OCI-LY7 (cell line): ENCODE data around the gene AXIN2. TPM values are rescaled to one million over a fixed set of nuclear protein-coding genes. Genes with fewer than 3 reads are reported as not detected.

ENCODE experiments used
- BruUV-seq: library from RNA; stranded (reverse); fragments of 400-500 nt; replicated peaks from 2 replicates; lab custom pipeline; 2021; lab: Mats Ljungman, UMichigan
- CTCF ChIA-PET: fragments of 300-600 bp; sonication (Branson Sonifier 250); formaldehyde crosslinking; loops from one replicate; lab custom pipeline; 2022; ENCODE audit warnings: antibody characterized with exemption; ENCODE audit not compliant: unreplicated experiment; lab: Charles Lee
- POLR2A ChIA-PET: fragments of 300-600 bp; sonication (Branson Sonifier 250); formaldehyde crosslinking; loops from one replicate; lab custom pipeline; 2022; ENCODE audit warnings: antibody characterized with exemption; lab: Charles Lee
- DNase-seq: peaks from one replicate; pipeline ENCODE4 v3.0.0-alpha.2; 2015; ENCODE audit warnings: low spot score
- H2AFZ ChIP-seq: fragments of 200-600 bp; sonication (generic), shearing (Covaris generic); 2 replicates; pipeline ENCODE4 v1.6.1; 2014; ENCODE audit warnings: mild to moderate bottlenecking, antibody characterized with exemption, low read length, moderate library complexity
- H3K27ac ChIP-seq: fragments of 200-600 bp; sonication (generic); 2 replicates; pipeline ENCODE4 v1.5.1; 2014; ENCODE audit warnings: mixed run types, low read depth, mild to moderate bottlenecking, moderate library complexity, low read length, inconsistent platforms; ENCODE audit not compliant: poor library complexity, severe bottlenecking
- H3K36me3 ChIP-seq: fragments of 200-600 bp; sonication (generic); 2 replicates; pipeline ENCODE4 v1.6.1; 2014; ENCODE audit warnings: mild to moderate bottlenecking, antibody characterized with exemption, low read length, moderate library complexity, mixed read lengths; ENCODE audit not compliant: insufficient read depth
- H3K4me1 ChIP-seq: fragments of 200-600 bp; sonication (generic); 2 replicates; pipeline ENCODE4 v1.5.1; 2014; ENCODE audit warnings: mild to moderate bottlenecking, low read length; ENCODE audit not compliant: insufficient read depth, poor library complexity, severe bottlenecking
- H3K4me2 ChIP-seq: fragments of 200-600 bp; sonication (generic); 2 replicates; pipeline ENCODE4 v1.6.1; 2014; ENCODE audit warnings: mild to moderate bottlenecking, low read length
- H3K4me3 ChIP-seq: fragments of 200-600 bp; sonication (generic); 2 replicates; pipeline ENCODE4 v1.5.1; 2014; ENCODE audit warnings: mild to moderate bottlenecking, low read depth, low read length; ENCODE audit not compliant: poor library complexity, severe bottlenecking
- H3K79me2 ChIP-seq: fragments of 200-600 bp; sonication (generic); 2 replicates; pipeline ENCODE4 v1.6.1; 2016; ENCODE audit warnings: low read depth, mild to moderate bottlenecking, low read length, moderate library complexity, mixed read lengths; ENCODE audit not compliant: insufficient read depth
- H3K9me2 ChIP-seq: fragments of 200-600 bp; sonication (generic); 2 replicates; pipeline ENCODE4 v1.6.1; 2016; ENCODE audit warnings: mild to moderate bottlenecking, low read length, mixed read lengths; ENCODE audit not compliant: insufficient read depth
- H3K9me3 ChIP-seq: fragments of 200-600 bp; sonication (generic); 2 replicates; pipeline ENCODE4 v1.6.1; 2014; ENCODE audit warnings: mild to moderate bottlenecking, mixed run types, low read length, mixed read lengths
- H4K20me1 ChIP-seq: fragments of 200-600 bp; sonication (generic); 2 replicates; pipeline ENCODE4 v1.6.1; 2014; ENCODE audit warnings: mild to moderate bottlenecking, antibody characterized with exemption, low read length, moderate library complexity, mixed read lengths; ENCODE audit not compliant: insufficient read depth
- CTCF ChIP-seq: fragments of 200-600 bp; sonication (generic); conservative IDR thresholded peaks from 2 replicates; pipeline ENCODE4 v1.5.1; 2014; ENCODE audit warnings: mild to moderate bottlenecking, antibody characterized with exemption, low read length, moderate library complexity, mixed read lengths
- EZH2phosphoT487 ChIP-seq: fragments of 200-600 bp; sonication (generic); IDR thresholded peaks from 2 replicates; pipeline ENCODE4 v1.6.1; 2018; ENCODE audit warnings: low read depth, borderline replicate concordance, mild to moderate bottlenecking, mixed run types, antibody characterized with exemption, low read length, moderate library complexity, mixed read lengths
- intact Hi-C: fragments of 100-400 bp; cut with micrococcal nuclease; formaldehyde crosslinking; loops from one replicate; pipeline ENCODE4 v1.10.0; 2022; ENCODE audit not compliant: unreplicated experiment
- total RNA-seq, 2 experiments: library from RNA; depleted of rRNA in 1 of 2; stranded (reverse); fragments of >200 nt in 1 of 2; shearing (Covaris generic) in 1 of 2; gene quantifications; 2 replicates each; pipeline ENCODE4 v1.2.3, GENCODE V29; 2014 to 2022

Gene AXIN2
- total RNA-seq, 2 experiments from 2014 or later = 8.5 TPM

DNA sequence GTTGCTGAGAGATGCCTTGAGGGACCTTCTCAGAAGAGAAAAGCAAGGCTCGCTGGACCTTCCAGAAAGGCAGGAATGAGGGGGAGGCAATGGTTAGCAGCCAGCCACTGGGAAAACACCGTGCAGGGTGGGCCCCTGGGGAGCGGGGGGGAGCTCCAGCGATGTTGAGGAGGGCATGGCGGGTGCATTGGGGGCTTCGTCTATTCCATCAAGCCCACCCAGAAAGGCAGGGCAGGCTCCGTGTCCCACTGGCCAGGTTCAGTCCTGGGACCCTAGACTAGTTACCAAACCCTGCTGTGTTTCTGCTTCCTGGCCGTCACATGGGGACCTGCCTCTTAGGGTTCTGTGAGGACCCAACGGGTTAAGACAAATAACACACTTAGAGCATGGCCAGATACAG, 64.6 kb downstream of the AXIN2 start:
- no peaks in the 10 kb centered on the region for H4K20me1 ChIP-seq
- no peaks in the 10 kb centered on the region for H3K9me3 ChIP-seq
- ChIA-PET CTCF (no interaction called here), POLR2A (no interaction called here)
- no peaks in the 10 kb centered on the region for H3K36me3 ChIP-seq
- intact Hi-C loops = no loop called here
- no peaks in the 10 kb centered on the region for H3K9me2 ChIP-seq
- no peaks in the 10 kb centered on the region for H3K4me1 ChIP-seq
- H2AFZ ChIP-seq = no peak overlapping the region
- no peaks in the 10 kb centered on the region for H3K79me2 ChIP-seq
- no TSS peak for BruUV-seq
- no peak overlapping the region for H3K4me3 ChIP-seq
- H3K27ac ChIP-seq = no peak overlapping the region
- H3K4me2 ChIP-seq = no peak overlapping the region
- TF ChIP-seq EZH2phosphoT487 = no peak
- TF ChIP-seq CTCF = no peak
- DNase-seq = no peak

DNA sequence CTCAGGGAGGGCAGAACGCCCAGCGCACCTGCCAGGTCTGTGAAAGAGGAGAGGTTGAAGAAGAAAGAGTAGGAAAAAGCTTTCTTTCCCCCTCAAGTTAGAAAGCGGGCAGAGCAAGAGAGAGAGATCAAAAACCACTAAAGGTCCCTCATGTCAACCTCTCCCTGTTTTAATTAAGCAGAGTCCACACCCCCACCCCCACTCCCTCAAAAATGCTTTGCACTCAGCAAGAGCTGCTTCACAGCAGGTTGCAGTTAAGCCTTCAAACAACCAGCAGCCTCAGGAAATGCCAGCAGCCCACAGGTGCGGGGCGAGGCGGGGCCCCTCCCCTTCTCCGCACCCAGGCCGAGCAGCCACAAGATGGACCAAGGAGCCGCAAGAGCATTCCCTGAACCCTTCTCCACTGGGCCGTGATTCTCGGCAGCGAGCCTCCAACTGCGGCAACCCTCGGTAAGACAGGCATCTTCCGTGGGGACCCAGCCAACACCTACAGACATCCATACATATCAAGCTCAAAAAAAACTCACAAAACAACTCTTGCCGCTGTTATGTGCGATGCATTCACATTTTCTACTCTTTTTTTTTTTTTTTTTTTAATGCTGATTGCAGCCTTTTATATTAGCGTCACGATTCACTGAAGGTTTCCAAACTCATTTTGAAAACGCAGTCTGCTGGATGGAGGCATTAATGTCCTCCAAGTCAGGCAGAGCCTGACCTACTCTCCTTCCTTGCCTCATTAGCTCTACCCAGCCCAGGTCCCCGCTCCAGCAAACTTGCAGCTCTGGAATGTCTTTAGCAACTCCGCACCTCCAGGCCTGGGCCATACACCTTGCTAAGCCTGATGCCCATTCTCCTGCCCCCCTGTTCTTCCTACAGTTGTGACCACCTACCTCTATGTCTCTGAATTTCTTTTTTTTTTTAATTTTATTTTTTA, 66.1 kb downstream of the AXIN2 start:
- H4K20me1 ChIP-seq = no peaks in the 10 kb centered on the region
- no peaks in the 10 kb centered on the region for H3K9me2 ChIP-seq
- POLR2A ChIA-PET = interaction anchor here (0.7 kb wide), 1 partner anchor 23 kb away, joined by 4 read pairs; no protein-coding TSS in a partner anchor
- H3K4me3 ChIP-seq = no peak overlapping the region
- H3K27ac ChIP-seq = no peak overlapping the region
- TF ChIP-seq CTCF (no peak), EZH2phosphoT487 (no peak)
- H3K36me3 ChIP-seq = no peaks in the 10 kb centered on the region
- H3K79me2 ChIP-seq = no peaks in the 10 kb centered on the region
- no peak overlapping the region for H3K4me2 ChIP-seq
- H2AFZ ChIP-seq = no peak overlapping the region
- DNase-seq = no peak
- intact Hi-C loops = no loop called here
- CTCF ChIA-PET = no interaction called here
- H3K4me1 ChIP-seq = no peaks in the 10 kb centered on the region
- BruUV-seq = no TSS peak
- no peaks in the 10 kb centered on the region for H3K9me3 ChIP-seq
